ENCODE data around the gene PDCD1. TPM values are rescaled to one million over a fixed set of nuclear protein-coding genes. Genes with fewer than 3 reads are reported as not detected.

The PDCD1 gene
- total RNA-seq, 1 donor from 2014 or later = not detected

DNA sequence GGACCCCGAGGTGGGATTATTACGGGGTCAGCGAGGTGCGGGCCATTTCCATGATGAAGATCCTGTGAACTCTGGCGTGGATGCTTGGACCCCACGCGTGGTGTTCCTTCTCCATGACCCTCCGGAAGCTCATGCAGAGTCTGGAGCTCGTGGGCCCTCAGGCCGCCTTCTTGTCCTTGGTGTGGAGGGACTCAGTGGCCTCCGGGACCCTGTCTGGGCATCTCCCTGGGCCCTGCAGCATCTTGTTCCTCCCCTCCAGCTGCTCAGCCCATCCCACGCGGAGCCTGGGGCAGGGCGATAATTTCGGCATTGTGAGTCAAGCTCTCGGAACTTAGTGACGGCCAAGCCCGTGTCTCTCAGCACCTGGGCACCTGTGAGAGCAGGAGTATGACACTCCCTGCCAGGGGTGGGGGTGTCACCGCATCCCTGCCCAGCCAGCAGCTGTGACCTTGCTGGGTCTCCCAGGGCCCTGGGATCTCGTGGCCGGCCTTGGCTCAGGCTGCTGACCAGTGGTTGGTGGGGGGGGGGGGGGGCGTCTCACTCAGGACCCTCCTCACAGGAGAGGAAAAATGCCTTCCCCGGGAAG, 35.5 kb upstream of the PDCD1 start:
- Mint-ChIP-seq H3K9me3 (ENCODE audit: low read depth) (peaks cover 2% of the 10 kb centered on the region), H3K4me1 (ENCODE audit: low read depth) (peaks cover 9% of the 10 kb centered on the region), H3K27me3 (ENCODE audit: low read depth) (peaks cover 2% of the 10 kb centered on the region), H3K27ac (ENCODE audit: unreplicated experiment) (no peak overlapping the region), H3K4me3 (ENCODE audit: unreplicated experiment) (no peak overlapping the region), H3K36me3 (ENCODE audit: low read depth) (no peaks in the 10 kb centered on the region)
- DNase-seq (ENCODE audit: low spot score) = peak; percentile 83
- TF ChIP-seq, protein P1, sequence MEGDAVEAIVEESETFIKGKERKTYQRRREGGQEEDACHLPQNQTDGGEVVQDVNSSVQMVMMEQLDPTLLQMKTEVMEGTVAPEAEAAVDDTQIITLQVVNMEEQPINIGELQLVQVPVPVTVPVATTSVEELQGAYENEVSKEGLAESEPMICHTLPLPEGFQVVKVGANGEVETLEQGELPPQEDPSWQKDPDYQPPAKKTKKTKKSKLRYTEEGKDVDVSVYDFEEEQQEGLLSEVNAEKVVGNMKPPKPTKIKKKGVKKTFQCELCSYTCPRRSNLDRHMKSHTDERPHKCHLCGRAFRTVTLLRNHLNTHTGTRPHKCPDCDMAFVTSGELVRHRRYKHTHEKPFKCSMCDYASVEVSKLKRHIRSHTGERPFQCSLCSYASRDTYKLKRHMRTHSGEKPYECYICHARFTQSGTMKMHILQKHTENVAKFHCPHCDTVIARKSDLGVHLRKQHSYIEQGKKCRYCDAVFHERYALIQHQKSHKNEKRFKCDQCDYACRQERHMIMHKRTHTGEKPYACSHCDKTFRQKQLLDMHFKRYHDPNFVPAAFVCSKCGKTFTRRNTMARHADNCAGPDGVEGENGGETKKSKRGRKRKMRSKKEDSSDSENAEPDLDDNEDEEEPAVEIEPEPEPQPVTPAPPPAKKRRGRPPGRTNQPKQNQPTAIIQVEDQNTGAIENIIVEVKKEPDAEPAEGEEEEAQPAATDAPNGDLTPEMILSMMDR (IDR thresholded peaks at IDR 0.05) = no peak

DNA sequence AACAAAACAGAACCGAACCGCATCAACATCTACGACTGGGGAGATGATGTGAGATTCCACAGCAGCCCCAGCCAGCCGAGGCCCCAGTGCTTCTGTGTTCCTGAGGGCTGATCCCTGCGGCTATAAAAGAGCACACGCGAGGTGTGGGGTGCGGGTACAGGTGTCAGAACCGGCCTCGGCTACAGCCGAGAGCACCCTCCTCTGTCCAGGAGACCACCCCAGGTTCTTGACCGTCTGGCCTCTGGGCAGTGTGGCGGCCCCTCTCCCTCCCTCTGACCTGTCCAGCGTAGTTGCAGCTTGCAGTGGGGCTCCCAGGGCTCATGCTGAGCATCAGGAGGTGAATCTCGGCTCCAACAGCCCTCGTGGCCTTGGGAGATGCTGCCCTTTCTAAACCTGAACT, 34.6 kb upstream of the PDCD1 start:
- H3K27me3 Mint-ChIP-seq (ENCODE audit: low read depth) = peaks cover 2% of the 10 kb centered on the region
- H3K36me3 Mint-ChIP-seq (ENCODE audit: low read depth) = no peaks in the 10 kb centered on the region
- TF ChIP-seq, protein P1 (IDR thresholded peaks at IDR 0.05) = no peak
- H3K4me3 Mint-ChIP-seq (ENCODE audit: unreplicated experiment) = no peak overlapping the region
- peaks cover 2% of the 10 kb centered on the region for H3K9me3 Mint-ChIP-seq (ENCODE audit: low read depth)
- peak; percentile 66 for DNase-seq (ENCODE audit: low spot score)
- H3K27ac Mint-ChIP-seq (ENCODE audit: unreplicated experiment) = no peak overlapping the region
- peaks cover 6% of the 10 kb centered on the region for H3K4me1 Mint-ChIP-seq (ENCODE audit: low read depth)

- Mint-ChIP-seq H3K36me3 (ENCODE audit: low read depth) (no peaks in the 10 kb centered on the region), H3K4me1 (ENCODE audit: low read depth) (peaks cover 5% of the 10 kb centered on the region), H3K27me3 (ENCODE audit: low read depth) (peaks cover 2% of the 10 kb centered on the region), H3K4me3 (ENCODE audit: unreplicated experiment) (no peak overlapping the region), H3K9me3 (ENCODE audit: low read depth) (peaks cover 2% of the 10 kb centered on the region), H3K27ac (ENCODE audit: unreplicated experiment) (no peak overlapping the region)
- TF ChIP-seq, protein P1 (IDR thresholded peaks at IDR 0.05) = no peak
- DNase-seq (ENCODE audit: low spot score) = peak; percentile 75
These were observed 33.8 kb upstream of the PDCD1 start for GRCh38 chr2:241892299-241893137.

GRCh38 chr2:241891988-241892298, 33.2 kb upstream of the PDCD1 start:
- Mint-ChIP-seq H3K4me3 (ENCODE audit: unreplicated experiment) (no peak overlapping the region), H3K36me3 (ENCODE audit: low read depth) (no peaks in the 10 kb centered on the region), H3K9me3 (ENCODE audit: low read depth) (peaks cover 5% of the 10 kb centered on the region), H3K27ac (ENCODE audit: unreplicated experiment) (no peak overlapping the region), H3K27me3 (ENCODE audit: low read depth) (peaks cover 2% of the 10 kb centered on the region), H3K4me1 (ENCODE audit: low read depth) (peaks cover 4% of the 10 kb centered on the region)
- DNase-seq (ENCODE audit: low spot score) = no peak
- TF ChIP-seq, protein P1 (IDR thresholded peaks at IDR 0.05) = no peak

DNA sequence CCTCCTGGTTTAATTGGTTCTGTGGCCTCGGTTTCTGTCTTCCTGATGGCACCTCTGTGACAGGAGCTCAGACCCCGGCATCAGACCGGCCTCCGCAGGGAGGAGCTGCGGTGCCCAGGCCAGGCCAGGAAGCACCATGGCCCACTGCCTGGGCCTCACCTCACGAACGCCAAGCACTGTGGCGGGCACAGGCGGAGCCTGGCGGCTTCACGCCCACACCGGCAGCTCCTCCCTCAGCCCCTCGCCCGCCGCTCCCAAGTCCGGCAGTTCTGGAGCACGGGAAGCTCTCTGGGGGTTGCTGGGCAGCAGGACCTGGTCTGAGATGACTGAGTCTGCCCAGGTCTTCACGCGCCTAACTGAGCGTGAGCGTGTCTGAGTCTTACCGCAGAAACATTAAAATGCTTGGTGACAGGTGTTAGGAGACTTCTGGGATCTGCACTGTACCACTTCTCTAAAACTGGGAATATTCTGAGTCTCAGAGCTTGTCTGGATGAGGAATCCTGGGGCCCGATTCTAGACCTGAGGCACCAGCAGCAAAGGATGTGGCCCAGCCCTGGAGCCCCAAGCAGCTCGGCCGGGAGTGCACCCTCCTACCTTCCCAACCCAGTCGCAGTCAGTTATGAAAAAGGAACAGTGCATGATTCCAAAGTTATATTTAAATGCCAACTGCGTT, 32.8 kb upstream of the PDCD1 start:
- Mint-ChIP-seq H3K27me3 (ENCODE audit: low read depth) (peaks cover 4% of the 10 kb centered on the region), H3K9me3 (ENCODE audit: low read depth) (peaks cover 5% of the 10 kb centered on the region), H3K4me3 (ENCODE audit: unreplicated experiment) (no peak overlapping the region), H3K36me3 (ENCODE audit: low read depth) (no peaks in the 10 kb centered on the region), H3K4me1 (ENCODE audit: low read depth) (peaks cover 4% of the 10 kb centered on the region), H3K27ac (ENCODE audit: unreplicated experiment) (no peak overlapping the region)
- peak; percentile 90 for DNase-seq (ENCODE audit: low spot score)
- TF ChIP-seq, protein P1 (IDR thresholded peaks at IDR 0.05) = no peak

Data from chondrocyte (in vitro differentiated cells).